Ovary (tissue), 3 donors: ENCODE measurements around the gene LMTK2.

Source experiments
- EP300 ChIP-seq: sonication (generic); formaldehyde crosslinking; IDR thresholded peaks from one replicate; pipeline ENCODE4 v1.6.1; 2017; ENCODE audit warnings: antibody characterized with exemption
- POLR2A ChIP-seq: fragments of 450-650 bp; IDR thresholded peaks from one replicate; pipeline ENCODE4 v1.6.1; 2017; ENCODE audit warnings: antibody characterized with exemption, mild to moderate bottlenecking, moderate library complexity
- TF ChIP-seq, protein P1 (sequence below), 3 donors: fragments of 450-650 bp in 2 of 3; fragments of 200-600 bp in 1 of 3; IDR thresholded peaks; one replicate each; pipeline versions ENCODE4 v1.5.1 to v1.8.0; 2016 to 2022; ENCODE audit warnings: antibody characterized with exemption in 3 of 3, mild to moderate bottlenecking in 1 of 3
- donor health status: DM: no; HTN: no; CAD: no.

GRCh38 chr7:98196706-98197605 is 90.3 kb downstream of the LMTK2 start:
- TF ChIP-seq EP300 (no peak), POLR2A (no peak)
- TF ChIP-seq, protein P1, sequence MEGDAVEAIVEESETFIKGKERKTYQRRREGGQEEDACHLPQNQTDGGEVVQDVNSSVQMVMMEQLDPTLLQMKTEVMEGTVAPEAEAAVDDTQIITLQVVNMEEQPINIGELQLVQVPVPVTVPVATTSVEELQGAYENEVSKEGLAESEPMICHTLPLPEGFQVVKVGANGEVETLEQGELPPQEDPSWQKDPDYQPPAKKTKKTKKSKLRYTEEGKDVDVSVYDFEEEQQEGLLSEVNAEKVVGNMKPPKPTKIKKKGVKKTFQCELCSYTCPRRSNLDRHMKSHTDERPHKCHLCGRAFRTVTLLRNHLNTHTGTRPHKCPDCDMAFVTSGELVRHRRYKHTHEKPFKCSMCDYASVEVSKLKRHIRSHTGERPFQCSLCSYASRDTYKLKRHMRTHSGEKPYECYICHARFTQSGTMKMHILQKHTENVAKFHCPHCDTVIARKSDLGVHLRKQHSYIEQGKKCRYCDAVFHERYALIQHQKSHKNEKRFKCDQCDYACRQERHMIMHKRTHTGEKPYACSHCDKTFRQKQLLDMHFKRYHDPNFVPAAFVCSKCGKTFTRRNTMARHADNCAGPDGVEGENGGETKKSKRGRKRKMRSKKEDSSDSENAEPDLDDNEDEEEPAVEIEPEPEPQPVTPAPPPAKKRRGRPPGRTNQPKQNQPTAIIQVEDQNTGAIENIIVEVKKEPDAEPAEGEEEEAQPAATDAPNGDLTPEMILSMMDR (IDR thresholded peaks at IDR 0.05): no peak
